A673 (cell line): ENCODE data around the gene STX18. TPM values are rescaled to one million over a fixed set of nuclear protein-coding genes. Genes with fewer than 3 reads are reported as not detected.
"Not testable (repeated sequence)": the region's sequence is repeated elsewhere in the genome, so short reads cannot be mapped to it uniquely, and the experiment has no call there.

Experiments
- BruUV-seq: library from RNA; stranded (reverse); fragments of 400-500 nt; replicated peaks from 2 replicates; lab custom pipeline; 2021; lab: Mats Ljungman, UMichigan
- CTCF ChIA-PET: fragments of 300-600 bp; sonication (Branson Sonifier 250); formaldehyde crosslinking; loops from one replicate; lab custom pipeline; 2022; ENCODE audit warnings: antibody characterized with exemption; lab: Charles Lee
- POLR2A ChIA-PET: fragments of 300-600 bp; sonication (Branson Sonifier 250); formaldehyde crosslinking; loops from one replicate; lab custom pipeline; 2022; ENCODE audit warnings: antibody characterized with exemption; ENCODE audit not compliant: low non-redundant PET; lab: Charles Lee
- DNase-seq: peaks from one replicate; pipeline ENCODE4 v3.0.0-alpha.2; 2015; ENCODE audit warnings: low spot score
- H3K27ac ChIP-seq: fragments of 200-600 bp; sonication (generic); 2 replicates; pipeline ENCODE4 v1.5.1; 2016; ENCODE audit warnings: mixed run types, low read depth, mild to moderate bottlenecking, mixed read lengths, antibody characterized with exemption, low read length; ENCODE audit not compliant: poor library complexity, severe bottlenecking
- H3K27me3 ChIP-seq: fragments of 200-600 bp; sonication (generic); replicated peaks from 2 replicates; pipeline ENCODE4 v1.6.1; 2017; ENCODE audit warnings: mixed run types, low read depth, mild to moderate bottlenecking, mixed read lengths, antibody characterized with exemption, low read length; ENCODE audit not compliant: insufficient read depth, poor library complexity
- H3K36me3 ChIP-seq: fragments of 200-600 bp; sonication (generic); 2 replicates; pipeline ENCODE4 v1.6.1; 2016; ENCODE audit warnings: mixed run types, mild to moderate bottlenecking, mixed read lengths, antibody characterized with exemption, low read length; ENCODE audit not compliant: insufficient read depth, poor library complexity, severe bottlenecking
- H3K4me1 ChIP-seq: fragments of 200-600 bp; sonication (generic); 2 replicates; pipeline ENCODE4 v1.6.1; 2017; ENCODE audit warnings: mixed run types, mild to moderate bottlenecking, mixed read lengths, antibody characterized with exemption, low read length; ENCODE audit not compliant: insufficient read depth, poor library complexity, severe bottlenecking
- H3K4me3 ChIP-seq: fragments of 200-600 bp; sonication (generic); 2 replicates; pipeline ENCODE4 v1.5.1; 2016; ENCODE audit warnings: low read depth, mixed run types, mild to moderate bottlenecking, mixed read lengths, low read length; ENCODE audit not compliant: poor library complexity, severe bottlenecking
- H3K9me3 ChIP-seq: fragments of 200-600 bp; sonication (generic); 2 replicates; pipeline ENCODE4 v1.6.1; 2016; ENCODE audit warnings: mixed run types, low read depth, mild to moderate bottlenecking, mixed read lengths, antibody characterized with exemption, low read length; ENCODE audit not compliant: poor library complexity, severe bottlenecking
- EZH2 ChIP-seq: fragments of 200-600 bp; sonication (generic); IDR thresholded peaks from 2 replicates; pipeline ENCODE4 v1.6.1; 2017; ENCODE audit warnings: borderline replicate concordance, low read depth, mild to moderate bottlenecking, mixed read lengths, antibody characterized with exemption, low read length; ENCODE audit not compliant: poor library complexity, severe bottlenecking
- intact Hi-C: fragments of 100-400 bp; cut with micrococcal nuclease; formaldehyde crosslinking; loops from one replicate; pipeline ENCODE4 v1.10.0; 2022; ENCODE audit not compliant: unreplicated experiment
- total RNA-seq: library from RNA; stranded (reverse); gene quantifications from 2 replicates; pipeline ENCODE4 v1.2.3, GENCODE V29; 2021
- TF ChIP-seq, protein P1 (sequence below): fragments of 300-800, 200-600 bp; sonication (generic); conservative IDR thresholded peaks from 2 replicates; pipeline ENCODE4 v1.5.1; 2017; ENCODE audit warnings: low read depth, mild to moderate bottlenecking, antibody characterized with exemption, low read length, moderate library complexity, mixed read lengths

Gene STX18
- total RNA-seq, 1 experiment from 2014 or later = 34.3 TPM

GRCh38 chr4:4422856-4423499 is 118.9 kb downstream of the STX18 start:
- TF ChIP-seq, protein P1, sequence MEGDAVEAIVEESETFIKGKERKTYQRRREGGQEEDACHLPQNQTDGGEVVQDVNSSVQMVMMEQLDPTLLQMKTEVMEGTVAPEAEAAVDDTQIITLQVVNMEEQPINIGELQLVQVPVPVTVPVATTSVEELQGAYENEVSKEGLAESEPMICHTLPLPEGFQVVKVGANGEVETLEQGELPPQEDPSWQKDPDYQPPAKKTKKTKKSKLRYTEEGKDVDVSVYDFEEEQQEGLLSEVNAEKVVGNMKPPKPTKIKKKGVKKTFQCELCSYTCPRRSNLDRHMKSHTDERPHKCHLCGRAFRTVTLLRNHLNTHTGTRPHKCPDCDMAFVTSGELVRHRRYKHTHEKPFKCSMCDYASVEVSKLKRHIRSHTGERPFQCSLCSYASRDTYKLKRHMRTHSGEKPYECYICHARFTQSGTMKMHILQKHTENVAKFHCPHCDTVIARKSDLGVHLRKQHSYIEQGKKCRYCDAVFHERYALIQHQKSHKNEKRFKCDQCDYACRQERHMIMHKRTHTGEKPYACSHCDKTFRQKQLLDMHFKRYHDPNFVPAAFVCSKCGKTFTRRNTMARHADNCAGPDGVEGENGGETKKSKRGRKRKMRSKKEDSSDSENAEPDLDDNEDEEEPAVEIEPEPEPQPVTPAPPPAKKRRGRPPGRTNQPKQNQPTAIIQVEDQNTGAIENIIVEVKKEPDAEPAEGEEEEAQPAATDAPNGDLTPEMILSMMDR = no peak
- TF ChIP-seq EZH2 = no peak
- no peak overlapping the region for H3K27ac ChIP-seq
- H3K4me3 ChIP-seq = no peak overlapping the region
- POLR2A ChIA-PET = no interaction called here
- CTCF ChIA-PET = no interaction called here
- peaks cover 3% of the 10 kb centered on the region for H3K4me1 ChIP-seq
- BruUV-seq = no TSS peak
- no peaks in the 10 kb centered on the region for H3K9me3 ChIP-seq
- intact Hi-C loops = no loop called here
- no peaks in the 10 kb centered on the region for H3K36me3 ChIP-seq
- H3K27me3 ChIP-seq = no peaks in the 10 kb centered on the region
- no peak for DNase-seq

DNA sequence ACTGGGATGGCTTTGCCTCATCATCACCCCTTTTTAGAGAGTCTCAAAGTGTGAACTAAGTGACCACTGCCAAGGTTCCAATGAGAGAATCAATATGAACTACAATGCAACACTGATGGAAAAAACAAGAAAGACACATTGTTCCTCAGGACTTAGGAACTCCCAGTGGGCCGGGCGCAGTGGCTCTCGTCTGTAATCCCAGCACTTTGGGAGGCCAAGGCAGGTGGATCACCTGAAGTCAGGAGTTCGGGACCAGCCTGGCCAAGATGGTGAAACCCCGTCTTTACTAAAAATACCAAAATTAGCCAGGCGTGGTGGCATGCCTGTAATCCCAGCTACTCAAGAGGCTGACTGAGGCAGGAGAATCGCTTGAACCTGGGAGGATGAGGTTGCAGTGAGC is 119.7 kb downstream of the STX18 start:
- H3K36me3 ChIP-seq, POLR2A ChIA-PET, H3K4me1 ChIP-seq, H3K9me3 ChIP-seq, BruUV-seq, H3K27ac ChIP-seq, H3K27me3 ChIP-seq, DNase-seq, H3K4me3 ChIP-seq, CTCF ChIA-PET, intact Hi-C loops: not testable (repeated sequence)

DNA sequence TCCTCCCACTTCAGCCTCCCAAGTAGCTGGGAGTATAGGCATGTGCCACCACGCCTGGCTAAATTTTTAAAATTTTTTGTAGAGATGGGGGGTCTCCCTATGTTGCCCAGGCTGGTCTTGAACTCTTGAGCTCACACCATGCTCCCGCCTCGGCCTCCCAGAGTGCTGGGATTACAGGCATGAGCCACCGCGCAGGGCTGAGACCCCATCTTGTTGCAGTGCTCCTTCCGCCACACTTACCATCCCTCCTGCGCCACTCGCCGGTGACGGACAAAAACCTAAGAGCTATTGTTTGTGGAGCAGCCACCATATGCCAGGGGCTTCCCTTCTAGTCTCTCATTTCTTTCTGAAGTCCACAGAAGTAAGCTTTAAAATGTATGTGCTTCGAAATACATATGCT is 120.5 kb downstream of the STX18 start:
- CTCF ChIA-PET = no interaction called here
- H3K9me3 ChIP-seq = no peaks in the 10 kb centered on the region

More for the DNA sequence above, 120.5 kb downstream of the STX18 start:
- no peak overlapping the region for H3K4me3 ChIP-seq
- no peak overlapping the region for H3K27ac ChIP-seq
- TF ChIP-seq, protein P1 = no peak
- no peak for TF ChIP-seq EZH2
- no peak for DNase-seq
- no TSS peak for BruUV-seq
- no peaks in the 10 kb centered on the region for H3K27me3 ChIP-seq
- intact Hi-C loops = no loop called here
- no peaks in the 10 kb centered on the region for H3K4me1 ChIP-seq
- no peaks in the 10 kb centered on the region for H3K36me3 ChIP-seq
- POLR2A ChIA-PET = no interaction called here
